Stimulated activated CD4-positive, alpha-beta T cell treated with anti-CD3 and anti-CD28 coated beads, Interleukin-4, amount 100 ng/mL, for 48 hours (primary cell): Measurements from ENCODE around the gene PCBP4.
"Not testable (repeated sequence)": the region's sequence is repeated elsewhere in the genome, so short reads cannot be mapped to it uniquely, and the experiment has no call there.

Source experiments
- DNase-seq, 2 donors: peaks; one replicate each; pipeline ENCODE4 v3.0.0-alpha.2; 2020; ENCODE audit warnings: low read depth in 2 of 2

PCBP4 gene

GRCh38 chr3:51938780-51939425 lies 28.4 kb downstream of the PCBP4 start:
- DNase-seq, result no peak

- DNase-seq, result no peak
Observed at GRCh38 chr3:51937611-51938450, 29.4 kb downstream of the PCBP4 start.

GRCh38 chr3:51937014-51937413 lies 30.2 kb downstream of the PCBP4 start:
- DNase-seq, result no peak

- DNase-seq, result no peak
Observed at GRCh38 chr3:51935886-51936755, 31.1 kb downstream of the PCBP4 start.

GRCh38 chr3:51934991-51935885 lies 32.0 kb downstream of the PCBP4 start:
- DNase-seq, result no peak

GRCh38 chr3:51934139-51934850 lies 33.0 kb downstream of the PCBP4 start:
- no peak for DNase-seq

- no peak for DNase-seq
Observed at GRCh38 chr3:51933471-51934138, 33.6 kb downstream of the PCBP4 start.

GRCh38 chr3:51932471-51933370 lies 34.5 kb downstream of the PCBP4 start:
- DNase-seq, result no peak

- DNase-seq, result no peak
Observed at GRCh38 chr3:51931756-51932155, 35.5 kb downstream of the PCBP4 start.

- DNase-seq, result no peak
Observed at GRCh38 chr3:51930439-51930838, 36.8 kb downstream of the PCBP4 start.

- DNase-seq, result no peak
Observed at GRCh38 chr3:51929420-51930003, 37.7 kb downstream of the PCBP4 start.

- not testable (repeated sequence) for DNase-seq
Observed at GRCh38 chr3:51928981-51929380, 38.3 kb downstream of the PCBP4 start.

GRCh38 chr3:51928438-51928837 lies 38.8 kb downstream of the PCBP4 start:
- no peak for DNase-seq

- DNase-seq, result no peak
Observed at GRCh38 chr3:51927061-51927977, 39.9 kb downstream of the PCBP4 start.

GRCh38 chr3:51921081-51921578 lies 46.1 kb downstream of the PCBP4 start:
- DNase-seq, result no peak

- DNase-seq, result no peak
Observed at GRCh38 chr3:51916418-51916817, 50.8 kb downstream of the PCBP4 start.

- DNase-seq, result no peak
Observed at GRCh38 chr3:51908026-51908425, 59.2 kb downstream of the PCBP4 start.
